HEK293T (cell line): ENCODE measurements around the gene SNRPB.

Experiments used
- CTCF ChIA-PET: fragments of 350-600 bp; formaldehyde crosslinking; extraction: SDS; loops from one replicate; lab custom pipeline; 2021; ENCODE audit warnings: antibody characterized with exemption, inconsistent platforms; lab: Yijun Ruan, JAX
- POLR2A ChIA-PET: fragments of 350-600 bp; formaldehyde crosslinking; extraction: SDS; loops from one replicate; lab custom pipeline; 2020; ENCODE audit warnings: antibody characterized with exemption, inconsistent platforms; lab: Yijun Ruan, JAX
- DNase-seq: peaks from one replicate; pipeline ENCODE4 v3.0.0; 2012; ENCODE audit warnings: mixed read lengths; ENCODE audit errors: extremely low spot score
- CTBP1 ChIP-seq: fragments of 450-650 bp; IDR thresholded peaks from 2 replicates; pipeline ENCODE4 v1.6.1; 2016; ENCODE audit warnings: borderline replicate concordance
- FOXA1 ChIP-seq: fragments of 450-650 bp; IDR thresholded peaks from 2 replicates; pipeline ENCODE4 v1.6.1; 2016; ENCODE audit warnings: mild to moderate bottlenecking
- FOXK2 ChIP-seq: fragments of 450-650 bp; IDR thresholded peaks from 2 replicates; pipeline ENCODE4 v1.6.1; 2016; ENCODE audit warnings: mild to moderate bottlenecking
- FOXM1 ChIP-seq: fragments of 450-650 bp; IDR thresholded peaks from 2 replicates; pipeline ENCODE4 v1.6.1; 2017; ENCODE audit warnings: mild to moderate bottlenecking, borderline replicate concordance
- LEF1 ChIP-seq: fragments of 450-650 bp; IDR thresholded peaks from 2 replicates; pipeline ENCODE4 v1.6.1; 2017; ENCODE audit warnings: mild to moderate bottlenecking, borderline replicate concordance
- NFRKB ChIP-seq: fragments of 450-650 bp; IDR thresholded peaks from 2 replicates; pipeline ENCODE4 v1.6.1; 2016; ENCODE audit warnings: mild to moderate bottlenecking, moderate library complexity
- SP1 ChIP-seq: fragments of 450-650 bp; IDR thresholded peaks from 2 replicates; pipeline ENCODE4 v1.6.1; 2017

SNRPB gene

DNA sequence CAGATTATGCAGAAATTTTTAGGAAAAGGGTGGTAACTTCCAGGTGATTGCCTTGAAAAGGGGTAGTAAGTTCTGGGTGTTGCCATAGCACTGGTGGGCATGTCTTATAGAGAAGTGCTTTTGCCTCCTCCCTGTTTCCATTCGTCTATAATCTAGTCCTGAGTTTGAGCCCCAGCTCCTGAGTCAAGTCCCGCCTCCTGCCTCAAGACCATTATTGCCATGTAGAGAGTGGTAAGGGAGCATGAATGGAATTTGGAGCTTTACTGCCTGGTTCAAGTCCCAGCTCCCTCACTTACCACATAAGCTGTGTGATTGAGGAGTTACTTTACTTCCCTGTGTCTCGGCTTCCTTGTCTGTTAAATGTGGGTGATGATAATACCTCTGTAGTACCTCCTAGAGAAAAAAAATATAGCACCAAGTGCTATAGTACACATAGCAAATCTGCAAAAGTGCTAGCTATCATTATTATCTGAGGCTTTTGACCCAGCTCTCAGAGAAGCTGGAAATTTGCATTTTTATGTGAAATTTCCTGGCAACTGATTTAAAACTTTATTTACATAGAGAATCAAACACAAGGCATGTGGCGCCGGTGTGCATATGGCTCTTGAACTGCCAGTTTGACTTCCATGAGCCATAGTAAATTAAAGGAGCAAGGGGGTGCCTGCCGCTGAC is 53.9 kb downstream of the SNRPB start:
- POLR2A ChIA-PET: no interaction called here
- TF ChIP-seq FOXM1: no peak
- no peak for TF ChIP-seq NFRKB
- no peak for TF ChIP-seq FOXK2
- no peak for TF ChIP-seq FOXA1
- no peak for TF ChIP-seq SP1
- TF ChIP-seq LEF1: no peak
- no peak for TF ChIP-seq CTBP1
- CTCF ChIA-PET: interaction anchor here (0.6 to 0.7 kb wide), 2 partner anchors 59 to 63 kb away, joined by 3 to 4 read pairs; no protein-coding TSS in a partner anchor
- DNase-seq: no peak
